Astrocyte of the cerebellum (primary cell): ENCODE results near the gene PEAK1.

Experiments used
- DNase-seq: peaks from one replicate; pipeline ENCODE4 v3.0.0-alpha.2; 2011; ENCODE audit warnings: low read depth
- H3K4me3 ChIP-seq: 2 replicates; pipeline ENCODE4 v1.5.1; 2011; ENCODE audit warnings: mild to moderate bottlenecking, low read depth, low read length, moderate library complexity
- CTCF ChIP-seq: IDR thresholded peaks from 2 replicates; pipeline ENCODE4 v1.5.1; 2012; ENCODE audit warnings: low read length, low read depth, moderate library complexity, mild to moderate bottlenecking; ENCODE audit errors: missing control alignments
- in situ Hi-C: cut with HindIII; loops from 2 replicates; pipeline ENCODE4 v1.10.0; 2017; ENCODE audit warnings: low sequenced_read_pairs

PEAK1 gene

GRCh38 chr15:77107531-77108355 is 312.2 kb downstream of the PEAK1 start:
- no peak overlapping the region for H3K4me3 ChIP-seq
- DNase-seq, result peak; percentile 46
- in situ Hi-C loops, result no loop called here
- TF ChIP-seq CTCF, result peak; percentile 85

- in situ Hi-C loops, result no loop called here
- H3K4me3 ChIP-seq, result no peak overlapping the region
- TF ChIP-seq CTCF, result no peak
- DNase-seq, result no peak
Measured at GRCh38 chr15:77107068-77107467, 312.8 kb downstream of the PEAK1 start.

GRCh38 chr15:77104155-77104554 is 315.7 kb downstream of the PEAK1 start:
- in situ Hi-C loops, result no loop called here
- TF ChIP-seq CTCF, result no peak
- no peak overlapping the region for H3K4me3 ChIP-seq
- DNase-seq, result no peak

- DNase-seq, result no peak
- no peak for TF ChIP-seq CTCF
Measured at GRCh38 chr15:77099741-77100463, 320.0 kb downstream of the PEAK1 start.

GRCh38 chr15:77098572-77098971 is 321.3 kb downstream of the PEAK1 start:
- in situ Hi-C loops, result no loop called here
- no peak for DNase-seq
- no peak for TF ChIP-seq CTCF
- no peak overlapping the region for H3K4me3 ChIP-seq

More at GRCh38 chr15:77099741-77100463, 320.0 kb downstream of the PEAK1 start:
- in situ Hi-C loops, result no loop called here
- no peak overlapping the region for H3K4me3 ChIP-seq

- in situ Hi-C loops, result no loop called here
- DNase-seq, result no peak
- no peak overlapping the region for H3K4me3 ChIP-seq
- TF ChIP-seq CTCF, result no peak
Measured at GRCh38 chr15:77097921-77098320, 322.0 kb downstream of the PEAK1 start.
